Glutamatergic neuron (in vitro differentiated cells): Measurements from ENCODE around the gene NT5C1A. TPM values are rescaled to one million over a fixed set of nuclear protein-coding genes. Genes with fewer than 3 reads are reported as not detected.

Experiments
- DNase-seq: peaks from one replicate; pipeline ENCODE4 v3.0.0; 2022
- H3K27ac Mint-ChIP-seq: one replicate; pipeline ENCODE4 v1.8.0; 2020; ENCODE audit warnings: mild to moderate bottlenecking, mixed read lengths, inconsistent platforms; ENCODE audit not compliant: unreplicated experiment
- H3K27me3 Mint-ChIP-seq: one replicate; pipeline ENCODE4 v1.8.0; 2020; ENCODE audit warnings: mild to moderate bottlenecking, moderate library complexity, mixed read lengths, inconsistent platforms; ENCODE audit not compliant: unreplicated experiment
- H3K36me3 Mint-ChIP-seq: one replicate; pipeline ENCODE4 v1.8.0; 2020; ENCODE audit warnings: mild to moderate bottlenecking, mixed read lengths, inconsistent platforms; ENCODE audit not compliant: unreplicated experiment
- H3K4me1 Mint-ChIP-seq: one replicate; pipeline ENCODE4 v1.8.0; 2020; ENCODE audit warnings: mild to moderate bottlenecking, low read depth, mixed read lengths, inconsistent platforms; ENCODE audit not compliant: unreplicated experiment
- H3K4me3 Mint-ChIP-seq: one replicate; pipeline ENCODE4 v1.8.0; 2020; ENCODE audit warnings: mild to moderate bottlenecking, mixed read lengths, inconsistent platforms; ENCODE audit not compliant: unreplicated experiment
- H3K9me3 Mint-ChIP-seq: one replicate; pipeline ENCODE4 v1.8.0; 2020; ENCODE audit warnings: mild to moderate bottlenecking, moderate library complexity, mixed read lengths, inconsistent platforms; ENCODE audit not compliant: unreplicated experiment
- total RNA-seq: library from RNA; stranded (reverse); fragmentation: NEBNext Ultra II Directional; extraction: Animal tissue kit (Norgen Biotek cat#: 25700); gene quantifications from one replicate; pipeline ENCODE4 v1.2.1, GENCODE V29; 2021; ENCODE audit not compliant: unreplicated experiment
- TF ChIP-seq, protein P1 (sequence below): fragments of 200-600 bp; sonication (generic); IDR thresholded peaks from one replicate; pipeline ENCODE4 v1.5.0; 2021; ENCODE audit not compliant: partially characterized antibody, unreplicated experiment

Gene NT5C1A
- total RNA-seq, 1 donor from 2014 or later: not detected

GRCh38 chr1:39713557-39713956 is 41.6 kb upstream of the NT5C1A start:
- Mint-ChIP-seq H3K4me1 (no peaks in the 10 kb centered on the region), H3K9me3 (peaks cover 2% of the 10 kb centered on the region), H3K36me3 (no peaks in the 10 kb centered on the region), H3K27ac (no peak overlapping the region), H3K4me3 (no peak overlapping the region), H3K27me3 (peaks cover 35% of the 10 kb centered on the region)
- TF ChIP-seq, protein P1, sequence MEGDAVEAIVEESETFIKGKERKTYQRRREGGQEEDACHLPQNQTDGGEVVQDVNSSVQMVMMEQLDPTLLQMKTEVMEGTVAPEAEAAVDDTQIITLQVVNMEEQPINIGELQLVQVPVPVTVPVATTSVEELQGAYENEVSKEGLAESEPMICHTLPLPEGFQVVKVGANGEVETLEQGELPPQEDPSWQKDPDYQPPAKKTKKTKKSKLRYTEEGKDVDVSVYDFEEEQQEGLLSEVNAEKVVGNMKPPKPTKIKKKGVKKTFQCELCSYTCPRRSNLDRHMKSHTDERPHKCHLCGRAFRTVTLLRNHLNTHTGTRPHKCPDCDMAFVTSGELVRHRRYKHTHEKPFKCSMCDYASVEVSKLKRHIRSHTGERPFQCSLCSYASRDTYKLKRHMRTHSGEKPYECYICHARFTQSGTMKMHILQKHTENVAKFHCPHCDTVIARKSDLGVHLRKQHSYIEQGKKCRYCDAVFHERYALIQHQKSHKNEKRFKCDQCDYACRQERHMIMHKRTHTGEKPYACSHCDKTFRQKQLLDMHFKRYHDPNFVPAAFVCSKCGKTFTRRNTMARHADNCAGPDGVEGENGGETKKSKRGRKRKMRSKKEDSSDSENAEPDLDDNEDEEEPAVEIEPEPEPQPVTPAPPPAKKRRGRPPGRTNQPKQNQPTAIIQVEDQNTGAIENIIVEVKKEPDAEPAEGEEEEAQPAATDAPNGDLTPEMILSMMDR: no peak
- DNase-seq: no peak

- Mint-ChIP-seq H3K27ac (no peak overlapping the region), H3K36me3 (no peaks in the 10 kb centered on the region), H3K27me3 (peaks cover 32% of the 10 kb centered on the region), H3K9me3 (peaks cover 2% of the 10 kb centered on the region), H3K4me1 (no peaks in the 10 kb centered on the region), H3K4me3 (no peak overlapping the region)
- TF ChIP-seq, protein P1: no peak
- no peak for DNase-seq
These were observed 40.0 kb upstream of the NT5C1A start for GRCh38 chr1:39711966-39712340.

GRCh38 chr1:39711104-39711965 is 39.4 kb upstream of the NT5C1A start:
- DNase-seq: no peak
- Mint-ChIP-seq H3K4me1 (no peaks in the 10 kb centered on the region), H3K9me3 (peaks cover 2% of the 10 kb centered on the region), H3K4me3 (no peak overlapping the region), H3K27ac (no peak overlapping the region), H3K36me3 (no peaks in the 10 kb centered on the region), H3K27me3 (peaks cover 30% of the 10 kb centered on the region)
- TF ChIP-seq, protein P1: no peak

DNA sequence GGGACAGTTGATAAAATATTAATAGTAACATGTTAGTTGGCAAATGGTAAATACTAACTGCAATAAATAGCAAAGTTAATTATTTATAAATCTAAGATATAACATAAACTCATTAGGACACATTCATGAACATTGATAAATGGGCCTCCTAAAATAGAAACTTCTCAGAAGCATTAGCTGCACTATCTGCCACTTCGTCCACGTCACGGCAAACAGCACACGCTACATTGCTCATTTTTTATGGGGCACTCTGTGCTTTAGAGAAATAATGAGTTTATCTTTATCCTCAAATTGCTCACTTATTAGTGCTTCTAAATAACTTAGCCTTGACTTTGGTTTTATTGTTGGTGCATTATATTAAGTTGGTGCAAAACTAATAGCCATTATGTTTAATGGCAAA is 35.6 kb upstream of the NT5C1A start:
- Mint-ChIP-seq H3K27me3 (peaks cover 32% of the 10 kb centered on the region), H3K36me3 (no peaks in the 10 kb centered on the region), H3K27ac (no peak overlapping the region), H3K9me3 (peaks cover 2% of the 10 kb centered on the region), H3K4me3 (no peak overlapping the region), H3K4me1 (no peaks in the 10 kb centered on the region)
- no peak for DNase-seq
- TF ChIP-seq, protein P1: no peak

- TF ChIP-seq, protein P1: no peak
- peaks cover 5% of the 10 kb centered on the region for H3K4me1 Mint-ChIP-seq
- H3K27ac Mint-ChIP-seq: no peak overlapping the region
- peaks cover 6% of the 10 kb centered on the region for H3K9me3 Mint-ChIP-seq
- H3K27me3 Mint-ChIP-seq: peaks cover 19% of the 10 kb centered on the region
- DNase-seq: no peak
- no peak overlapping the region for H3K4me3 Mint-ChIP-seq
- no peaks in the 10 kb centered on the region for H3K36me3 Mint-ChIP-seq
These were observed 32.9 kb upstream of the NT5C1A start for GRCh38 chr1:39704757-39705156.
